Peyer's patch (tissue), 4 donors: ENCODE results near the gene OR3A2.

Experiments
- CTCF ChIP-seq, 6 experiments: fragments of 450-650 bp in 4 of 6; fragments of 200-600 bp in 2 of 6; sonication (generic) in 1 of 6; IDR thresholded peaks; one replicate each; pipeline ENCODE4 v1.5.1; 2017 to 2019; ENCODE audit warnings: antibody characterized with exemption in 6 of 6, mild to moderate bottlenecking in 3 of 6, moderate library complexity in 1 of 6
- POLR2A ChIP-seq, 2 donors: fragments of 450-650 bp; IDR thresholded peaks; one replicate each; pipeline ENCODE4 v1.5.1; 2017; ENCODE audit warnings: antibody characterized with exemption in 2 of 2, mild to moderate bottlenecking in 2 of 2, moderate library complexity in 2 of 2

GRCh38 chr17:3316836-3317235 is 69.3 kb downstream of the OR3A2 start:
- TF ChIP-seq CTCF (IDR thresholded peaks at IDR 0.05) (no peak), POLR2A (IDR thresholded peaks at IDR 0.05) (no peak)
